Panc1 (cell line): ENCODE measurements around the gene NR1I2. TPM values are rescaled to one million over a fixed set of nuclear protein-coding genes. Genes with fewer than 3 reads are reported as not detected.

Experiments
- ATAC-seq: fragments of 200-7000 bp; cut with Tn5 transposase; 2 replicates; pipeline ENCODE4 v1.9.1; 2020; ENCODE audit warnings: mild to moderate bottlenecking, moderate library complexity
- BruUV-seq: library from RNA; stranded (reverse); fragments of 400-500 nt; replicated peaks from 2 replicates; lab custom pipeline; 2021; lab: Mats Ljungman, UMichigan
- CTCF ChIA-PET: fragments of 300-600 bp; sonication (Branson Sonifier 250); formaldehyde crosslinking; loops from one replicate; lab custom pipeline; 2022; ENCODE audit warnings: antibody characterized with exemption; lab: Charles Lee
- POLR2A ChIA-PET: fragments of 300-600 bp; sonication (Branson Sonifier 250); formaldehyde crosslinking; loops from one replicate; lab custom pipeline; 2022; ENCODE audit warnings: antibody characterized with exemption; lab: Charles Lee
- DNase-seq: peaks from one replicate; pipeline ENCODE4 v3.0.0-alpha.2; 2010; ENCODE audit warnings: low read depth, low spot score
- H3K27ac ChIP-seq: 2 replicates; pipeline ENCODE4 v1.5.1; 2011; ENCODE audit warnings: mild to moderate bottlenecking, low read length, inconsistent platforms
- H3K27me3 ChIP-seq: fragments of 200-500 bp; sonication (Bioruptor generic); 2 replicates; pipeline ENCODE4 v1.6.0; 2014; ENCODE audit warnings: low read length, inconsistent platforms; ENCODE audit not compliant: control insufficient read depth, insufficient read depth
- H3K36me3 ChIP-seq: fragments of 200-500 bp; sonication (Bioruptor generic); 2 replicates; pipeline ENCODE4 v1.5.1; 2014; ENCODE audit warnings: inconsistent platforms, mild to moderate bottlenecking, low read length, moderate library complexity; ENCODE audit not compliant: control insufficient read depth, insufficient read depth
- H3K4me1 ChIP-seq: 2 replicates; pipeline ENCODE4 v1.5.1; 2011; ENCODE audit warnings: inconsistent platforms, mild to moderate bottlenecking, low read length, moderate library complexity; ENCODE audit not compliant: control insufficient read depth, insufficient read depth
- H3K4me3 ChIP-seq, 2 experiments: 2 replicates each; pipeline ENCODE4 v1.5.1; 2011 to 2012; ENCODE audit warnings: low read depth in 2 of 2, low read length in 2 of 2, mild to moderate bottlenecking in 2 of 2, inconsistent platforms in 1 of 2, moderate library complexity in 1 of 2
- H3K9me3 ChIP-seq: fragments of 200-500 bp; sonication (Bioruptor generic); 2 replicates; pipeline ENCODE4 v1.5.1; 2014; ENCODE audit warnings: low read depth, mild to moderate bottlenecking, inconsistent platforms, low read length, moderate library complexity; ENCODE audit not compliant: control insufficient read depth, insufficient read depth
- POLR2AphosphoS5 ChIP-seq: IDR thresholded peaks from 2 replicates; pipeline ENCODE4 v1.6.1; 2012; ENCODE audit warnings: mild to moderate bottlenecking, low read depth, low read length, moderate library complexity
- SIN3A ChIP-seq: IDR thresholded peaks from 2 replicates; pipeline ENCODE4 v1.6.1; 2012; ENCODE audit warnings: low read depth, mild to moderate bottlenecking, low read length, moderate library complexity, borderline replicate concordance; ENCODE audit not compliant: insufficient read depth
- TCF7L2 ChIP-seq: IDR thresholded peaks from 2 replicates; pipeline ENCODE4 v1.6.1; 2011; ENCODE audit warnings: mild to moderate bottlenecking, low read depth, low read length, inconsistent platforms
- in situ Hi-C: cut with HindIII; loops from 2 replicates; pipeline ENCODE4 v1.10.0; 2016; ENCODE audit warnings: low sequenced_read_pairs, low pct_unique_long_range_greater_than_20kb
- intact Hi-C: fragments of 100-400 bp; cut with micrococcal nuclease; formaldehyde crosslinking; loops from one replicate; pipeline ENCODE4 v1.10.0; 2022; ENCODE audit not compliant: unreplicated experiment
- total RNA-seq: library from RNA; stranded (reverse); gene quantifications from one replicate; pipeline ENCODE4 v1.2.1, GENCODE V29; 2021; ENCODE audit not compliant: unreplicated experiment
- TF ChIP-seq, protein P1 (sequence below): fragments of 450-650 bp; IDR thresholded peaks from 2 replicates; pipeline ENCODE4 v1.5.1; 2017; ENCODE audit warnings: mild to moderate bottlenecking
- TF ChIP-seq, protein P2 (sequence below), 2 experiments: IDR thresholded peaks; 2 replicates each; pipeline ENCODE4 v1.6.1; 2011 to 2012; ENCODE audit warnings: low read depth in 2 of 2, control low read depth in 1 of 2, low read length in 1 of 2, mild to moderate bottlenecking in 1 of 2, moderate library complexity in 1 of 2; ENCODE audit not compliant: insufficient read depth in 1 of 2

NR1I2 gene
- total RNA-seq, 1 experiment from 2014 or later: not detected

DNA sequence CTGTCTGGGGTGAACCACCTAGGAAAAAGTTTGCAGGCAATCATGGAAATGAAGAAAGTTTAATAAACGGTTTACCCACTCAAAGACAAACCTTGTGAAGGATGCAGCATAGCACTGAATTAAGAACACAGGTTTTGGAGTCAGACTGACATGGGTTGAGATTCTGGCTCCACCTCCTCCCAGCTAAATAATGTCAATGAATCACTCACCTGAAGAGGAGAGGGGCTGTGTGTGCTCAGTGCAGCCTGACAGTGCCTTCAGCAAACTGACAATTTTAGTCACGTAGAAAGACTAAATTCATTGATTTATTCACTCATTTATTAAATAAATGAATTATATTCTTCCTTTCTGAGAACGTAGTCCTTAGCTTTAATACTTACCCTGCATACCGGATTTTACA, 18.9 kb downstream of the NR1I2 start:
- ChIA-PET CTCF (no interaction called here), POLR2A (no interaction called here)
- H3K27ac ChIP-seq: no peak overlapping the region
- BruUV-seq: no TSS peak
- DNase-seq: no peak
- H3K4me1 ChIP-seq: no peaks in the 10 kb centered on the region
- in situ Hi-C loops: no loop called here
- H3K4me3 ChIP-seq: no peak overlapping the region
- TF ChIP-seq, protein P1, sequence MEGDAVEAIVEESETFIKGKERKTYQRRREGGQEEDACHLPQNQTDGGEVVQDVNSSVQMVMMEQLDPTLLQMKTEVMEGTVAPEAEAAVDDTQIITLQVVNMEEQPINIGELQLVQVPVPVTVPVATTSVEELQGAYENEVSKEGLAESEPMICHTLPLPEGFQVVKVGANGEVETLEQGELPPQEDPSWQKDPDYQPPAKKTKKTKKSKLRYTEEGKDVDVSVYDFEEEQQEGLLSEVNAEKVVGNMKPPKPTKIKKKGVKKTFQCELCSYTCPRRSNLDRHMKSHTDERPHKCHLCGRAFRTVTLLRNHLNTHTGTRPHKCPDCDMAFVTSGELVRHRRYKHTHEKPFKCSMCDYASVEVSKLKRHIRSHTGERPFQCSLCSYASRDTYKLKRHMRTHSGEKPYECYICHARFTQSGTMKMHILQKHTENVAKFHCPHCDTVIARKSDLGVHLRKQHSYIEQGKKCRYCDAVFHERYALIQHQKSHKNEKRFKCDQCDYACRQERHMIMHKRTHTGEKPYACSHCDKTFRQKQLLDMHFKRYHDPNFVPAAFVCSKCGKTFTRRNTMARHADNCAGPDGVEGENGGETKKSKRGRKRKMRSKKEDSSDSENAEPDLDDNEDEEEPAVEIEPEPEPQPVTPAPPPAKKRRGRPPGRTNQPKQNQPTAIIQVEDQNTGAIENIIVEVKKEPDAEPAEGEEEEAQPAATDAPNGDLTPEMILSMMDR: no peak
- TF ChIP-seq SIN3A (no peak), TCF7L2 (no peak), POLR2AphosphoS5 (no peak)
- intact Hi-C loops: no loop called here
- ATAC-seq: no peak
- peaks cover 8% of the 10 kb centered on the region; the same call in 1 of the 2 replicates for H3K27me3 ChIP-seq
- H3K9me3 ChIP-seq: no peaks in the 10 kb centered on the region
- H3K36me3 ChIP-seq: no peaks in the 10 kb centered on the region

DNA sequence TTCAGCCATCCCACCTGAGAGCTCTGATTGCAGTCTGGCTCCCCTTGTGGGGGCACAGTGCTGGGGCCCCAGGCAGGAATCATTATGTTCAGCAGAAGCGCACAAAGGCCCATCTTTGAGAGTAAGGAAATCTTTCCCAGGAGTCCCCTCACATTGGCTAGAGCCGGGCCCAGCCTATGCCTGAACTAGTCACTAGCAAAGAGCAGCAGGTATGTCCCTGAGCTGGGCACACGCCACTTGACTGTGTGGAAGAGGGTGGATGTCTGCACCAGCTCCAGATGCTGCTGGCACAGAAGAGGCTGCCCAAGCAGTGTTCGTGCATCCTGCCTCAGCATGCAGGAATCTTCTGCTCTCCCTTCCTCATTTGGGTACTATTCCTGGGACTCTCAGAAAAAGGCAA, 26.3 kb downstream of the NR1I2 start:
- no peak overlapping the region for H3K27ac ChIP-seq
- ChIA-PET POLR2A (no interaction called here), CTCF (no interaction called here)
- H3K9me3 ChIP-seq: no peaks in the 10 kb centered on the region
- BruUV-seq: no TSS peak
- ATAC-seq (no peak), DNase-seq (no peak)
- no peak overlapping the region for H3K4me3 ChIP-seq
- no peak for TF ChIP-seq SIN3A
- TF ChIP-seq, protein P2, sequence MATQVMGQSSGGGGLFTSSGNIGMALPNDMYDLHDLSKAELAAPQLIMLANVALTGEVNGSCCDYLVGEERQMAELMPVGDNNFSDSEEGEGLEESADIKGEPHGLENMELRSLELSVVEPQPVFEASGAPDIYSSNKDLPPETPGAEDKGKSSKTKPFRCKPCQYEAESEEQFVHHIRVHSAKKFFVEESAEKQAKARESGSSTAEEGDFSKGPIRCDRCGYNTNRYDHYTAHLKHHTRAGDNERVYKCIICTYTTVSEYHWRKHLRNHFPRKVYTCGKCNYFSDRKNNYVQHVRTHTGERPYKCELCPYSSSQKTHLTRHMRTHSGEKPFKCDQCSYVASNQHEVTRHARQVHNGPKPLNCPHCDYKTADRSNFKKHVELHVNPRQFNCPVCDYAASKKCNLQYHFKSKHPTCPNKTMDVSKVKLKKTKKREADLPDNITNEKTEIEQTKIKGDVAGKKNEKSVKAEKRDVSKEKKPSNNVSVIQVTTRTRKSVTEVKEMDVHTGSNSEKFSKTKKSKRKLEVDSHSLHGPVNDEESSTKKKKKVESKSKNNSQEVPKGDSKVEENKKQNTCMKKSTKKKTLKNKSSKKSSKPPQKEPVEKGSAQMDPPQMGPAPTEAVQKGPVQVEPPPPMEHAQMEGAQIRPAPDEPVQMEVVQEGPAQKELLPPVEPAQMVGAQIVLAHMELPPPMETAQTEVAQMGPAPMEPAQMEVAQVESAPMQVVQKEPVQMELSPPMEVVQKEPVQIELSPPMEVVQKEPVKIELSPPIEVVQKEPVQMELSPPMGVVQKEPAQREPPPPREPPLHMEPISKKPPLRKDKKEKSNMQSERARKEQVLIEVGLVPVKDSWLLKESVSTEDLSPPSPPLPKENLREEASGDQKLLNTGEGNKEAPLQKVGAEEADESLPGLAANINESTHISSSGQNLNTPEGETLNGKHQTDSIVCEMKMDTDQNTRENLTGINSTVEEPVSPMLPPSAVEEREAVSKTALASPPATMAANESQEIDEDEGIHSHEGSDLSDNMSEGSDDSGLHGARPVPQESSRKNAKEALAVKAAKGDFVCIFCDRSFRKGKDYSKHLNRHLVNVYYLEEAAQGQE (IDR thresholded peaks at IDR 0.05; ENCODE audit: insufficient read depth in 1 of 2, low read depth in 2 of 2, low read length in 1 of 2): no peak
- TF ChIP-seq POLR2AphosphoS5: no peak
- intact Hi-C loops (no loop called here), in situ Hi-C loops (no loop called here)
- H3K27me3 ChIP-seq: no peaks in the 10 kb centered on the region
- H3K4me1 ChIP-seq: no peaks in the 10 kb centered on the region
- H3K36me3 ChIP-seq: no peaks in the 10 kb centered on the region

DNA sequence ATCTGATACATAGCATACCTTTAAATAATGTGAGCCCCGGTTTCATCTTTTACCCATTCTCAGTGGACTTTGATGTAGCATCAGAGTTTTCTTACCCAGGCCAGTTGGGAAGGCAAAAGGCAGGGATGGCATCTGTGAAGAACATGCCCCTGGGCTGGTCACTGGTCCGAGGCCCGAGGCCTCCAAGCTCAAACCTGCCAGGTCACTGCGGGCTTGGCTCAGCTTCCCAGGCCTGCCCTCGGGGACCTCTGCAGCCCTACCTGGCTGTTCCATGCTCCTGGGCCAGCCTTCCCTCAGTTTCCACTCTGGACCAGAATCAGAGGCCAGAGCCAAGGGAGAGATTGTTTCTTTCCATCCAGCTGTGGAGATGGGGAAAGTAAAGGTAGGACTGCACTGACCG, 26.9 kb downstream of the NR1I2 start:
- in situ Hi-C loops: no loop called here
- POLR2A ChIA-PET: no interaction called here
- BruUV-seq: no TSS peak

More for the DNA sequence above, 26.9 kb downstream of the NR1I2 start:
- Histone ChIP-seq H3K4me3 (no peak overlapping the region), H3K27ac (no peak overlapping the region), H3K36me3 (no peaks in the 10 kb centered on the region), H3K27me3 (no peaks in the 10 kb centered on the region), H3K4me1 (no peaks in the 10 kb centered on the region), H3K9me3 (no peaks in the 10 kb centered on the region)
- CTCF ChIA-PET: no interaction called here
- TF ChIP-seq, protein P1: no peak
- TF ChIP-seq SIN3A (no peak), TCF7L2 (no peak), POLR2AphosphoS5 (no peak)
- TF ChIP-seq, protein P2 (IDR thresholded peaks at IDR 0.05; ENCODE audit: insufficient read depth in 1 of 2, low read depth in 2 of 2, low read length in 1 of 2): no peak
- ATAC-seq: no peak
- DNase-seq: no peak
- intact Hi-C loops: no loop called here
